Liver (tissue), 3 donors: ENCODE data around the gene TMF1.

Experiments
- FOXA1 ChIP-seq: IDR thresholded peaks from 2 replicates; pipeline ENCODE4 v1.6.1; 2016; ENCODE audit warnings: antibody characterized with exemption
- GABPA ChIP-seq, 2 donors: IDR thresholded peaks in 1 of 2; conservative IDR thresholded peaks in 1 of 2; 2 replicates each; pipeline ENCODE4 v1.6.1; 2016; ENCODE audit warnings: antibody characterized with exemption in 2 of 2, mild to moderate bottlenecking in 1 of 2, moderate library complexity in 1 of 2
- RAD21 ChIP-seq, 2 donors: IDR thresholded peaks; 2 replicates each; pipeline ENCODE4 v1.6.1; 2016; ENCODE audit warnings: antibody characterized with exemption in 2 of 2, mild to moderate bottlenecking in 2 of 2
- SP1 ChIP-seq: IDR thresholded peaks from 2 replicates; pipeline ENCODE4 v1.6.1; 2018; ENCODE audit warnings: antibody characterized with exemption, mild to moderate bottlenecking
- TAF1 ChIP-seq: conservative IDR thresholded peaks from 2 replicates; pipeline ENCODE4 v1.6.1; 2016; ENCODE audit warnings: antibody characterized with exemption, mild to moderate bottlenecking
- YY1 ChIP-seq: IDR thresholded peaks from 2 replicates; pipeline ENCODE4 v1.6.1; 2016; ENCODE audit warnings: antibody characterized with exemption, mild to moderate bottlenecking
- TF ChIP-seq, protein P1 (sequence below): fragments of 150-350 bp; IDR thresholded peaks from 2 replicates; pipeline ENCODE4 v1.5.1; 2017; ENCODE audit warnings: improper control_type of control experiment, low read depth, low read length; ENCODE audit not compliant: missing input control
- TF ChIP-seq, protein P2 (sequence below): IDR thresholded peaks from 2 replicates; pipeline ENCODE4 v1.6.1; 2016; ENCODE audit warnings: antibody characterized with exemption
- TF ChIP-seq, protein P3 (sequence below): IDR thresholded peaks from 2 replicates; pipeline ENCODE4 v1.6.1; 2016; ENCODE audit warnings: antibody characterized with exemption
- donor health status: healthy.
- donor health status: healthy.

DNA sequence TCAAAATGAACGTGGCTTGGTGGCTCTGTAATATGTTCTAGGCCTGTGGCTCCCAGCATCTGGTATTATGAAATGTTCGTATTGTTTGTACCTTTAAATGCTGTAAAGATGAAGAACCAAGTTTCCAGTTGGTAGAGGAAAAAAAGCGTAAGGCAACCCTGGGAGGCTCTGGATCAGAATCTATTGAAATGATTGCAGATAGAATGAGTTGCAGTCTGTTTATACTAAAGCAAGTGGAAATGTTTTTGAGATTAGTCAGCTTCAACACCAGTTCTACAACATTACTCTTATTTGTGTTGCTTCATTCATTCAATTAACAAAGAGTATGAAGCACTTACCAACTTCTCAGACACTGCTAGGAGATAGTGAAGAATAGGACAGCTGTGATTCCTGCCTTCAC lies 37.9 kb upstream of the TMF1 start:
- TF ChIP-seq, protein P1, sequence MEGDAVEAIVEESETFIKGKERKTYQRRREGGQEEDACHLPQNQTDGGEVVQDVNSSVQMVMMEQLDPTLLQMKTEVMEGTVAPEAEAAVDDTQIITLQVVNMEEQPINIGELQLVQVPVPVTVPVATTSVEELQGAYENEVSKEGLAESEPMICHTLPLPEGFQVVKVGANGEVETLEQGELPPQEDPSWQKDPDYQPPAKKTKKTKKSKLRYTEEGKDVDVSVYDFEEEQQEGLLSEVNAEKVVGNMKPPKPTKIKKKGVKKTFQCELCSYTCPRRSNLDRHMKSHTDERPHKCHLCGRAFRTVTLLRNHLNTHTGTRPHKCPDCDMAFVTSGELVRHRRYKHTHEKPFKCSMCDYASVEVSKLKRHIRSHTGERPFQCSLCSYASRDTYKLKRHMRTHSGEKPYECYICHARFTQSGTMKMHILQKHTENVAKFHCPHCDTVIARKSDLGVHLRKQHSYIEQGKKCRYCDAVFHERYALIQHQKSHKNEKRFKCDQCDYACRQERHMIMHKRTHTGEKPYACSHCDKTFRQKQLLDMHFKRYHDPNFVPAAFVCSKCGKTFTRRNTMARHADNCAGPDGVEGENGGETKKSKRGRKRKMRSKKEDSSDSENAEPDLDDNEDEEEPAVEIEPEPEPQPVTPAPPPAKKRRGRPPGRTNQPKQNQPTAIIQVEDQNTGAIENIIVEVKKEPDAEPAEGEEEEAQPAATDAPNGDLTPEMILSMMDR: no peak
- TF ChIP-seq, protein P2, sequence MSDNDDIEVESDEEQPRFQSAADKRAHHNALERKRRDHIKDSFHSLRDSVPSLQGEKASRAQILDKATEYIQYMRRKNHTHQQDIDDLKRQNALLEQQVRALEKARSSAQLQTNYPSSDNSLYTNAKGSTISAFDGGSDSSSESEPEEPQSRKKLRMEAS: no peak
- TF ChIP-seq SP1 (no peak), YY1 (no peak), GABPA (IDR thresholded peaks at IDR 0.05 in 1 of 2, conservative IDR thresholded peaks at IDR 0.05 in 1 of 2) (no peak), TAF1 (no peak), RAD21 (IDR thresholded peaks at IDR 0.05) (no peak), FOXA1 (no peak)
- TF ChIP-seq, protein P3, sequence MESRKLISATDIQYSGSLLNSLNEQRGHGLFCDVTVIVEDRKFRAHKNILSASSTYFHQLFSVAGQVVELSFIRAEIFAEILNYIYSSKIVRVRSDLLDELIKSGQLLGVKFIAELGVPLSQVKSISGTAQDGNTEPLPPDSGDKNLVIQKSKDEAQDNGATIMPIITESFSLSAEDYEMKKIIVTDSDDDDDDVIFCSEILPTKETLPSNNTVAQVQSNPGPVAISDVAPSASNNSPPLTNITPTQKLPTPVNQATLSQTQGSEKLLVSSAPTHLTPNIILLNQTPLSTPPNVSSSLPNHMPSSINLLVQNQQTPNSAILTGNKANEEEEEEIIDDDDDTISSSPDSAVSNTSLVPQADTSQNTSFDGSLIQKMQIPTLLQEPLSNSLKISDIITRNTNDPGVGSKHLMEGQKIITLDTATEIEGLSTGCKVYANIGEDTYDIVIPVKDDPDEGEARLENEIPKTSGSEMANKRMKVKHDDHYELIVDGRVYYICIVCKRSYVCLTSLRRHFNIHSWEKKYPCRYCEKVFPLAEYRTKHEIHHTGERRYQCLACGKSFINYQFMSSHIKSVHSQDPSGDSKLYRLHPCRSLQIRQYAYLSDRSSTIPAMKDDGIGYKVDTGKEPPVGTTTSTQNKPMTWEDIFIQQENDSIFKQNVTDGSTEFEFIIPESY: no peak
